B cell (primary cell): Measurements from ENCODE around the gene SLC1A1. TPM values are rescaled to one million over a fixed set of nuclear protein-coding genes. Genes with fewer than 3 reads are reported as not detected.

Experiments
- ATAC-seq: fragments of 200-7000 bp; cut with Tn5 transposase; one replicate; pipeline ENCODE4 v1.10.0; 2021; ENCODE audit warnings: low read depth, mild to moderate bottlenecking, moderate number of reproducible peaks, moderate library complexity
- CTCF ChIA-PET: fragments of 350-600 bp; sonication (Branson Sonifier 250); formaldehyde crosslinking; loops from one replicate; lab custom pipeline; 2021; ENCODE audit warnings: antibody characterized with exemption, inconsistent platforms; lab: Charles Lee
- POLR2A ChIA-PET: fragments of 350-600 bp; sonication (Branson Sonifier 250); formaldehyde crosslinking; loops from one replicate; lab custom pipeline; 2021; ENCODE audit warnings: antibody characterized with exemption; lab: Charles Lee
- DNase-seq: peaks from one replicate; pipeline ENCODE4 v3.0.0; 2013
- H2AFZ ChIP-seq: 2 replicates; pipeline ENCODE4 v1.6.1; 2012; ENCODE audit warnings: mild to moderate bottlenecking, low read depth, low read length; ENCODE audit not compliant: insufficient read depth, poor library complexity, severe bottlenecking
- H3K27ac ChIP-seq, 2 donors: 1 replicate in 1 of 2; 2 replicates in 1 of 2; pipeline ENCODE4 v1.5.1; 2012 to 2013; ENCODE audit warnings: low read length in 2 of 2, mild to moderate bottlenecking in 2 of 2, moderate library complexity in 1 of 2
- H3K27me3 ChIP-seq, 4 experiments: fragments of 200-600 bp in 1 of 4; sonication (generic) in 1 of 4; replicated peaks in 1 of 4; 1 replicate in 2 of 4; 2 replicates in 2 of 4; pipeline versions ENCODE4 v1.6.1 to v1.7.0; 2013 to 2016; ENCODE audit warnings: low read length in 3 of 4, mild to moderate bottlenecking in 2 of 4, mixed read lengths in 1 of 4, moderate library complexity in 1 of 4; ENCODE audit not compliant: insufficient read depth in 4 of 4, control insufficient read depth in 3 of 4; ENCODE audit errors: control extremely low read depth in 1 of 4
- H3K36me3 ChIP-seq, 2 experiments: replicated peaks in 1 of 2; 1 replicate in 1 of 2; 2 replicates in 1 of 2; pipeline versions ENCODE4 v1.6.1 to v1.7.1; 2013; ENCODE audit warnings: low read length in 1 of 2; ENCODE audit not compliant: insufficient read depth in 2 of 2, control insufficient read depth in 1 of 2; ENCODE audit errors: control extremely low read depth in 1 of 2, extremely low read depth in 1 of 2
- H3K4me1 ChIP-seq, 2 donors: fragments of 200-600 bp in 1 of 2; sonication (generic) in 1 of 2; 1 replicate in 1 of 2; 2 replicates in 1 of 2; pipeline versions ENCODE4 v1.5.1 to v1.6.1; 2013 to 2017; ENCODE audit warnings: low read length in 2 of 2; ENCODE audit not compliant: control insufficient read depth in 2 of 2, insufficient read depth in 2 of 2
- H3K4me2 ChIP-seq: replicated peaks from 2 replicates; pipeline ENCODE3; 2012; ENCODE audit warnings: mild to moderate bottlenecking, low read depth, low read length; ENCODE audit not compliant: poor library complexity, severe bottlenecking
- H3K4me3 ChIP-seq, 5 experiments: fragments of 200-600 bp in 1 of 5; sonication (generic) in 1 of 5; 1 replicate in 3 of 5; 2 replicates in 2 of 5; pipeline versions ENCODE4 v1.5.1 to v1.7.0; 2011 to 2016; ENCODE audit warnings: low read length in 4 of 5, mild to moderate bottlenecking in 4 of 5, low read depth in 2 of 5, control low read depth in 1 of 5, moderate library complexity in 1 of 5; ENCODE audit not compliant: insufficient read depth in 1 of 5; ENCODE audit errors: control extremely low read depth in 1 of 5, extremely low read depth in 1 of 5
- H3K79me2 ChIP-seq: fragments of 200-600 bp; sonication (generic); one replicate; pipeline ENCODE4 v1.6.0; 2016; ENCODE audit warnings: low read length; ENCODE audit not compliant: control insufficient read depth, insufficient read depth
- H3K9ac ChIP-seq: fragments of 200-600 bp; sonication (generic); 2 replicates; pipeline ENCODE4 v1.6.1; 2017; ENCODE audit warnings: mild to moderate bottlenecking, low read length, moderate library complexity
- H3K9me3 ChIP-seq, 3 donors: one replicate each; pipeline versions ENCODE4 v1.6.1 to v1.7.1; 2013; ENCODE audit warnings: low read length in 2 of 3; ENCODE audit not compliant: control insufficient read depth in 2 of 3, insufficient read depth in 1 of 3; ENCODE audit errors: control extremely low read depth in 1 of 3
- H4K20me1 ChIP-seq: 2 replicates; pipeline ENCODE4 v1.6.0; 2012; ENCODE audit warnings: mild to moderate bottlenecking, low read length; ENCODE audit not compliant: insufficient read depth, control insufficient read depth, poor library complexity, severe bottlenecking
- H3K27ac Mint-ChIP-seq: one replicate; pipeline ENCODE4 v1.8.0; 2021; ENCODE audit warnings: mixed read lengths
- H3K27me3 Mint-ChIP-seq: one replicate; pipeline ENCODE4 v1.8.0; 2021; ENCODE audit warnings: mixed read lengths
- H3K4me1 Mint-ChIP-seq: one replicate; pipeline ENCODE4 v1.8.0; 2021; ENCODE audit warnings: mixed read lengths
- H3K4me3 Mint-ChIP-seq: one replicate; pipeline ENCODE4 v1.8.0; 2021; ENCODE audit warnings: mixed read lengths
- H3K9me3 Mint-ChIP-seq: one replicate; pipeline ENCODE4 v1.8.0; 2022; ENCODE audit warnings: mixed read lengths; ENCODE audit not compliant: insufficient read depth
- EZH2 ChIP-seq: IDR thresholded peaks from 2 replicates; pipeline ENCODE4 v1.6.1; 2012; ENCODE audit warnings: borderline replicate concordance, low read depth, mild to moderate bottlenecking, moderate library complexity, low read length; ENCODE audit not compliant: insufficient read depth, poor library complexity, severe bottlenecking
- WGBS: methylation state at CpG from one replicate; pipeline ENCODE4 v1.1.5; 2013; ENCODE audit warnings: missing lambda C conversion rate; ENCODE audit not compliant: insufficient coverage; 5-methylcytosine and 5-hydroxymethylcytosine counted together
- intact Hi-C: fragments of 100-400 bp; cut with micrococcal nuclease; formaldehyde crosslinking; loops from one replicate; pipeline ENCODE4 v1.10.0; 2022
- polyA plus RNA-seq: library from polyadenylated mRNA; depleted of rRNA; stranded (reverse); fragments of >200 nt; gene quantifications from 2 replicates; pipeline ENCODE4 v1.2.3, GENCODE V29; 2012
- total RNA-seq, 2 donors: library from RNA; stranded (reverse); fragments of 120-200 nt in 1 of 2; gene quantifications; 1 replicate in 1 of 2; 2 replicates in 1 of 2; pipeline versions ENCODE4 v1.2.3 to v1.2.4, GENCODE V29; 2013 to 2022
- TF ChIP-seq, protein P1 (sequence below): fragments of 200-600 bp; IDR thresholded peaks from one replicate; pipeline ENCODE4 v1.8.0; 2022; ENCODE audit warnings: antibody characterized with exemption, mild to moderate bottlenecking

SLC1A1 gene
- total and polyA plus RNA-seq, 2 donors (not counting 1 experiment from before 2014, with no cell fraction given): 0.10 to 0.54 TPM

DNA sequence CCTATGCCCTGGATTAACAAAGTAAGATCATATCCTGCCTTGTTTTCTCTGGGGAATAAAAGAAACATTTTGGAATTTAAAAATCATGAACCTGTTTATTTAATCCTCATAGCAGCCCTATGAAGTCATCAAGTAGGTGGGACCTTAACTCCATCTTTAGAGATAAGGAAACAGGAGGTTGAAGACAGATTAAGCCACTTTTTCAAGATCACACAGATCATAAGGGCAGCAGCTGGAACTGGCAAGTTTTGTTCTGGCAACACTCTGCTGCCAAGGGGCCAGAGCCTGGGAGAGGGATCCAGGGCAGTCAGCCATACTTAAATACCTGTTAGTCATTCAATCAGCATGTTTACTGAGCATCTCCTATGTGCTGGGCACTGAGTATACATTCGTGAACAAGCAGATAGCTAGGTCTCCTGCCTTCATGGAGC lies 63.7 kb downstream of the SLC1A1 start:
- Histone ChIP-seq H3K27me3 (no peaks in the 10 kb centered on the region), H3K4me3 (no peak overlapping the region), H3K9ac (no peak overlapping the region), H3K4me1 (no peaks in the 10 kb centered on the region), H3K4me2 (no peak overlapping the region), H4K20me1 (no peaks in the 10 kb centered on the region), H3K36me3 (no peaks in the 10 kb centered on the region), H3K79me2 (no peaks in the 10 kb centered on the region), H2AFZ (no peak overlapping the region), H3K9me3 (no peaks in the 10 kb centered on the region), H3K27ac (no peak overlapping the region)
- no peak overlapping the region for H3K27ac Mint-ChIP-seq
- WGBS: no CpG with 5 or more reads among the region's 1 CpG
- TF ChIP-seq EZH2: no peak
- TF ChIP-seq, protein P1, sequence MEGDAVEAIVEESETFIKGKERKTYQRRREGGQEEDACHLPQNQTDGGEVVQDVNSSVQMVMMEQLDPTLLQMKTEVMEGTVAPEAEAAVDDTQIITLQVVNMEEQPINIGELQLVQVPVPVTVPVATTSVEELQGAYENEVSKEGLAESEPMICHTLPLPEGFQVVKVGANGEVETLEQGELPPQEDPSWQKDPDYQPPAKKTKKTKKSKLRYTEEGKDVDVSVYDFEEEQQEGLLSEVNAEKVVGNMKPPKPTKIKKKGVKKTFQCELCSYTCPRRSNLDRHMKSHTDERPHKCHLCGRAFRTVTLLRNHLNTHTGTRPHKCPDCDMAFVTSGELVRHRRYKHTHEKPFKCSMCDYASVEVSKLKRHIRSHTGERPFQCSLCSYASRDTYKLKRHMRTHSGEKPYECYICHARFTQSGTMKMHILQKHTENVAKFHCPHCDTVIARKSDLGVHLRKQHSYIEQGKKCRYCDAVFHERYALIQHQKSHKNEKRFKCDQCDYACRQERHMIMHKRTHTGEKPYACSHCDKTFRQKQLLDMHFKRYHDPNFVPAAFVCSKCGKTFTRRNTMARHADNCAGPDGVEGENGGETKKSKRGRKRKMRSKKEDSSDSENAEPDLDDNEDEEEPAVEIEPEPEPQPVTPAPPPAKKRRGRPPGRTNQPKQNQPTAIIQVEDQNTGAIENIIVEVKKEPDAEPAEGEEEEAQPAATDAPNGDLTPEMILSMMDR: no peak
- CTCF ChIA-PET: no interaction called here
- peaks cover 7% of the 10 kb centered on the region for H3K27me3 Mint-ChIP-seq
- DNase-seq: no peak
- POLR2A ChIA-PET: no interaction called here
- intact Hi-C loops: no loop called here
- no peak for ATAC-seq
- H3K9me3 Mint-ChIP-seq: no peaks in the 10 kb centered on the region
- H3K4me1 Mint-ChIP-seq: peaks cover 1% of the 10 kb centered on the region
- H3K4me3 Mint-ChIP-seq: no peak overlapping the region

GRCh38 chr9:4555236-4555635 lies 65.0 kb downstream of the SLC1A1 start:
- no peak for ATAC-seq
- no peak overlapping the region for H3K4me2 ChIP-seq
- no peak overlapping the region for H3K27ac ChIP-seq
- no peak for DNase-seq
- H3K9me3 ChIP-seq: no peaks in the 10 kb centered on the region
- Mint-ChIP-seq H3K9me3 (no peaks in the 10 kb centered on the region), H3K4me3 (no peak overlapping the region), H3K27me3 (peaks cover 3% of the 10 kb centered on the region), H3K27ac (no peak overlapping the region), H3K4me1 (peaks cover 11% of the 10 kb centered on the region)
- no peak overlapping the region for H2AFZ ChIP-seq
- no peaks in the 10 kb centered on the region for H3K36me3 ChIP-seq
- 81% methylated on average over 2 of the region's 2 CpGs for WGBS
- H3K4me3 ChIP-seq: no peak overlapping the region
- no peak overlapping the region for H3K9ac ChIP-seq
- H3K79me2 ChIP-seq: no peaks in the 10 kb centered on the region
- ChIA-PET CTCF (no interaction called here), POLR2A (no interaction called here)
- TF ChIP-seq, protein P1: no peak
- no peak for TF ChIP-seq EZH2
- intact Hi-C loops: no loop called here
- no peaks in the 10 kb centered on the region for H4K20me1 ChIP-seq
- peaks cover 8 to 9% of the 10 kb centered on the region in 2 donors for H3K4me1 ChIP-seq
- no peaks in the 10 kb centered on the region for H3K27me3 ChIP-seq
